ENCODE results near the gene ADAMTS17.

Gene ADAMTS17

GRCh38 chr15:100039994-100040393 lies 301.8 kb downstream of the ADAMTS17 start:
- DNase-seq = no peak

DNA sequence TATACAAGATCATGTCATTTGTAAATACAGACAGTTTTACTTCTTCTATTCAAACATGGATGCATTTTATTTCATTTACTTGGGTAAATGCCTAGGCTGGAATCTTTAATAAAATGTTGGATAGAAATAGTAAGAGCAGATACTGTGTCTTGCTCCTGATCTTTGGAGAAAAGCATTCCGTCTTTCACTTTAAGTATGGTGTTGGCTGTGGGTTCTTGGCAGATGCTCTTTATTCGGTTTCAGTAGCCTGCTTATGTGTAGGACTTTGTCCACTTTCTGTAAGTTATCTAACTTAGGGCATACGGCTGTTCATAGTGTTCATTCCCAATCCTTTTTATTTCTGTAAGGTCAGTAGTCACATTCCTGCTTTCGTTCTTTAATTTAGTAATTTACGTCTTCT lies 303.0 kb downstream of the ADAMTS17 start:
- DNase-seq = no peak

DNA sequence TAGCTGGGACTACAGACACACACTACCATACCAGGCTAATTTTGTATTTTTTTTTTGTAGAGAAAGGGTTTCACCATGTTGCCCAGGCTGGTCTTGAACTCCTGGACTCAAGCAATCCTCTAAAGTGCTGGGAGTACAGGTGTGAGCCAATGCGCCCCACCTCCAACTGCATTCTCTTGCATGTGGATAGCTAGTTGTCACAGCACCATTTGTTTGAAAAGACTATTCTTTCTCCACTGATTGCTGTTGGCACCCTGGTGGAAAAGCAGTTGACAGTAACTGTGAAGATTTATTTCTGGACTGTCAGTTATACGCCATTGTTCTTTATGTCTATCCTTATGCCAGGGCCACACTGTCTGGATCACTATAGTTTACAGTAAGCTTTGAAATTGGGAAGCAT lies 303.9 kb downstream of the ADAMTS17 start:
- no peak for DNase-seq

GRCh38 chr15:100036015-100036414 lies 305.8 kb downstream of the ADAMTS17 start:
- no peak for DNase-seq

- no peak for DNase-seq
Observed at GRCh38 chr15:100034191-100034590, 307.6 kb downstream of the ADAMTS17 start.

DNA sequence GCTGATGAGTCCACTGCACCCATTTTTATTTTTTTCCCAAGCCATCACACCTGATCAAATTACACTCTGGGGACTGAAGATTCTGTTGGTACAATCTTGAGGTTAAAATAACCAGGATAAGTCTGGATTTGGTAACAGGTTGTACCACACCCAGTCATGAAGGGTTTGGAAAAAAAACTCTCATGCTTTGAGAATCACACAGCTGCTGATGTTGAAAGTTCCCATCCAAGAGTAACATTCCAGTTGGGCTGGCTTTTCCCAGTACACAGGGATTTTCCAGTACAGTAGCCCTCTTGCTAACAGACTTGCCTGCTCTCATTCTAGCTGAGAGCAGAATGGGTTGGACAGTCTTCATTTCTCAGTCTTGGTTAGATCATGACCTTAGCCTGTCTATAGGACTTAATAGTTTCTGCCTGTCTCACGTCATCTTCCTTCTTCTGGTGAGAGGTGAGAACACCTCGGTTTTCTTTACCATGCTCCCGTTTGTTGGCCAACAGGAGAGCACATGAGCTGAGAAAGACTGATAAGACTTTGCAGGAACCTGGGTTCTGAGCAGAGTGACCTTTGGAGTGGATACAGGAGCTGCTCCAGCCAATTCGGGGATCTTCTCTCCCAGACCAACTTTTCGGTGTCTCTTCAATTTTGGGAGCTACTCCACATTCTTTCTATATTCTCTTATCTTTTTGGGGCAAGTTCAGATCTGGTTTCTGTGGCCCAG lies 308.5 kb downstream of the ADAMTS17 start:
- no peak for DNase-seq

- no peak for DNase-seq
Observed at GRCh38 chr15:100032358-100033085, 309.3 kb downstream of the ADAMTS17 start.

DNA sequence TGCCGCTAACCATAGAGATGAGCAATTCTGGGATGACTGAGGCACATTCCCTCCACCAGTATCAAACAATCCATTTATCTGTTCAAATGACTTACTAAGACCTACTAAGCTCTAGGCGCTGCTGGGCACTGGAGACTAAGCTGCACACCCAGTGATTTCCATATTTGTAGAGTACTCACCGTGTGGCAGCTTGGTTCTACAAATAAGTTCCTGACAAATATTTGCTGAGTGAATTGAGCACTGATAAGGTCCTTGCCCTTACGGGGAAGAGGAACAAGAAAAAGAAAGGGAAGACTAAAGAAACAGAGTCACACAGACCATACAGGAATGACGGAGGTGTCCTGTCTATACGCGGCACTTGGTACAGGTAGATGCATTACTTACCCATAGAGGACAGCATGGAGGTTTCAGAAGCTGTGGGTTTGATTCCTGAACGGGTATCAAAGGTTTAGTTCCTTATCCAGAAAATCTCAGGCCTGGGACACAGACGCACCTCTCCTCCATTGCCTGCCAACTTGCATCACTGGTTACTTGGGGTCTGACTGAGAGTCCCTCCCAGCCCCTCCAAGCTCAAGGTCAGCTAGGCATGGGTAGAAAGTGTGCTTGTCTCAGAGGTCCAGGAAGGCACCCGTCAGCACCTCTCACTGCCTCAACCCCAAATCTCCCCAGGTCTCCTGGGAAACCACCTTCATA lies 310.0 kb downstream of the ADAMTS17 start:
- DNase-seq = no peak

DNA sequence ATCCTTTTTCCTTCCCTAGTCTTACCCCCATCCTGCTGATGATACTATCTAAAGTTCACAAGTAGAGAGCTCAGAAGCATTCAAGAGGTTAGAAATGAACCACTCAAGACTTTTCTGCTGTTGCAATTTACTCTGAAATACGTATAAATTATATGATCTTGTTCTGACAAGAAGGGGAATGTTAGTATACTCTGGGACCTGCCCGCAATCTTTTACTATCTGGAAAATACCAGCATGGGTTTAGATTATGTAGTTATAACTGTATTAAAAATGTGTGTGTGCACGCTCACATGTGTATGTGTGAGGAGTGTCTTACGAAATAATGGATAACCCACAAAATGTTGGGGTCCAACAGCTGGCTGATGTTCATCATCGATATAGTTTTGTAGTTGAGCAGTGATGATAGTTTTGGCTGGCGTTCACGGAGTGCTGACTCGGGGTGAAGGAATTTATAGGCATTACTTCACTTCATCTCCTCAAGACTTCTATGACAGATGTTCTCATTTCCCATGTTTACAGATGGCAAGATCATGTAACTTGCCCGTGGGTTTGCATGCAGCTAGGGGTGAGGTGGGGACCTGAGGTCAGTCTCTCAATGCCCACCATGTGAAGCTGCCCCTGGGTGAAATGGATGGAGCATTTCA lies 311.1 kb downstream of the ADAMTS17 start:
- no peak for DNase-seq

DNA sequence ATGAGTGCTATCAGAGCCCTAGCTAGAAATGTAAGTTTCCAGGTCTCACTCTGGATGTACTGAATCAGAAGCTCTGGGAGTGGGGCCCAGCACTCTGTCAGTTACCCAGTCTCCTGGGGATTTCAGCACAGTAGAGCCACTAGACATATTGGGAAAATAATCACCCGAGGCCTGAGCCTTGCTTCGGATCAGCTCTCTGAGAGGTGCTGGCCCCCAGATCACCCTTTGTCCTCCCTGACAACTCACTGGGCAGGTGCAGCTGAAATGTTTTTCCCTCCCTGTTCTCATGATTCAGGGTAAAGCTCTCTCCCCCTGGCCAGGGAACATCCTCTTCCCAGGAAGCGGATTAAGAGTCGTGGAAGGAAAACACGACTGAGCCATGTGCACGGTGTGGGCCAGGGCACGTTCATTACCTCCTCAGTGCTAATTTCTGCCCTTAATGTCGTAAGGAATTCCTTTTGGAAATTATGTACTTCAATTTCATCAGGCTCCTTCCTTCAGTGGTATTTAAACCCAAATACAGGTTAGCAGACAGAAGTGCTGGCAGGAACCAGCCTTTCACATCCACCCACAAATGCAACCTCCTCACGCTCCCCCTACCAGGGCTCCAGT lies 311.8 kb downstream of the ADAMTS17 start:
- DNase-seq = no peak

- DNase-seq = no peak
Observed at GRCh38 chr15:100029045-100029444, 312.7 kb downstream of the ADAMTS17 start.

DNA sequence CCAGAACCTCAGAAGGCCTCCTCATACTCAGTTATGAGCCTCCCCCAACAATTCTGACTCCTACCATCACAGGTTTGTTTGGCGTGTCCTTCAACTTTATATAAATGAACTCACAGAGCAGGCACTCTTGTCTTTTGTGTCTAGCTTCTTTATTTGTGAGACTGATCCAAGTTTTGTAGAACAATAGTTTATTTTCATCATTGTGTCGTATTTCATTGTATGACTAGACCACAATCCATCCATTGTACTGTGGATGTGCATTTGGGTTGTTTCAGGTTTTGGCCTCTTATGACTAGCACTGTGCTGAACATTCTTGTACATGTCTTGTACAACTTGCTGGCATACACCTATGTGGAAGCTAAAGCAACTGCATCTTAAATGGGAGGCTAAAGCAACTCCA lies 315.7 kb downstream of the ADAMTS17 start:
- no peak for DNase-seq

DNA sequence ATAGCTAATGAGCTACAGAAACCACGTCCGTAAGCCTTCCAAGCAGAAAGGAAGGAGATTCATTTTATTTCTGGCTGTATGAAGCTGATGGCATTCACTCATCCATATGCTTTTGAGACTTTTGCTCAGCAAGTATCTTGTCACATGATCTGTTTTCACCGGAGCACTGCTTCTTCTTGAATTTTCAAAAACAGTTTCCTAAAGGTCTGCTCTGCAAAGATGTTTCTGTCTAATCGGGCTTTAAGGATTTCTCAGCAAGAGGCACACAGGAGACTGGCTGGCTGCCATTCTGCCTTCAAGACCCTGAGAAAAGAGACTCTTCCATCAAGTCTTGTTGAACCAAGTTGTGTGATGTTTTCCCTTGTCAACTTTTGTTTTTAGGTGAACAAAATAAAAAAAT lies 319.0 kb downstream of the ADAMTS17 start:
- no peak for DNase-seq

DNA sequence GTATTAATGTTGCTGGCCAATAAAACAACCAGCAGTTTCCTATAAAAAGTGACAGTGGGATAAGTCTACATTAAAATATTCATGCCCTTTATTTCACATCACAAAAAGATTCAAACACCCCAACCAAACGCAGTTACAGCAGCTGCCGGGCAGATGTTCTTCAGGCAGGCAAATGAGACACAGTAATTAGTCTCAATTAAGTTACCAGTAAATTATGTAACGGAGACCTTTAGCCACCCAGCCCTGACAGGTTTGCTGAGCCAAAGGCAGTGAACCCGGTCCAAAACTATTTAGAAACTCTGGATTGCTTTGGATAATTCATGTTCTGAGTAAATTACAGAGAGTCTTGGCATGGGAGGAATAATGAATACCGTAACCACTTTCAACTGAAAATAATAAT lies 319.4 kb downstream of the ADAMTS17 start:
- DNase-seq = no peak

DNA sequence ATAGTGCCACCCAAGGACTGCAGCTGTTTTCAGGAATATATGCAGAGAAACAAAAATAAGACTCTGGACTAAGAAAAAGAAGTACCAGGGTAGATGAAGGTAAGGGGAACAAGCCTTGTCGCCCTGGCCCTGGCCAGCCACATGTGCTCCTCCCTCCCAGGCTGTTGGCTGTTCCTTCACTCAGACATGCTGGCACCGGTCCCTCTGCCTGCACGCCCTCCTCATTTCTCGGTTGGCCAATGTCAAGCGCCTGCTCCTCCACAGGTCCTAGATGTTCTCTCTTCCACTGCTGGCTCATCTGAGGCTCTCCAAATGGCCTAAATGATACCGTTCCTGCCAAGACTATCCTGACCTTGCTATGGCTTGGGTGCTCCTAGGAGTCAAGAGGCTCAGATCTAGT lies 320.1 kb downstream of the ADAMTS17 start:
- no peak for DNase-seq

GRCh38 chr15:100020614-100021013 lies 321.2 kb downstream of the ADAMTS17 start:
- no peak for DNase-seq

DNA sequence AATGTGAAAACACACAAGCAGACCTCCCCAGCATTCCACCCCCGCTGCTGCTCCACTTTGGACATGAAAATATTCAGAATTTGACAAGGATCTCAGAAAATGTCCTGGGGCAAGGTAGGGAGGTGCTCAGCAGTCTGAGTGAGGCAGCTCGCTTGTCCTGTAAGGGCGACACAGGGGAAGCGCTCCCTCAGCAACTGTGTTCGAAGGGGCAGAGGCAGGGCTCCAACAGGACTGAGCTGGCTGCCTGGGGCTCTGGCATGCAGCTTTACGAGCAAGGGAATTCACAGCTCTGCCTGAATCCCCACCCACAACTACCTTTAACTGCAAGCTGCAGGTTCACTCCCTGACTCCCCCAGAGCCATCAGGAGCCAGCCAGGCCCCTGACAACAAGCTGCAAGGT lies 321.6 kb downstream of the ADAMTS17 start:
- DNase-seq = no peak

GRCh38 chr15:100019601-100020000 lies 322.2 kb downstream of the ADAMTS17 start:
- DNase-seq = no peak

- no peak for DNase-seq
Observed at GRCh38 chr15:100018191-100018590, 323.6 kb downstream of the ADAMTS17 start.

GRCh38 chr15:100017140-100017539 lies 324.6 kb downstream of the ADAMTS17 start:
- no peak for DNase-seq

DNA sequence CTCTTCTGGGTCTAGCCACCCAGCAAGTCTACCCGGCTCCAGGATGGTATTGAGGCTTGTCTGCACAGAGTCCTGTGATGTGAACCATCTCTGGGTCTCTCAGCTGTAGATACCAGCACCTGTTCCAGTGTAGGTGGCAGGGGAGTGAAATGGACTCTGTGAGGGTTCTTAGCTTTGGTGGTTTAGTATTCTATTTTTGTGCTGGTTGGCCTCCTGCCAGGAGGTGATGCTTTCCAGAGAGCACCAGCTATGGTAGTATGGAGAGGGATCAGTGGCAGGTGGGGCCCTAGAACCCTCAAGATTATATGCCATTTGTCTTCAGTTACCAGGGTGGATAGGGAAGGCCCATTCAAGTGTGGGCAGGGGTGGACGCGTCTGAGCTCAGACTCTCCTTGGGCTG lies 325.1 kb downstream of the ADAMTS17 start:
- DNase-seq = no peak

DNA sequence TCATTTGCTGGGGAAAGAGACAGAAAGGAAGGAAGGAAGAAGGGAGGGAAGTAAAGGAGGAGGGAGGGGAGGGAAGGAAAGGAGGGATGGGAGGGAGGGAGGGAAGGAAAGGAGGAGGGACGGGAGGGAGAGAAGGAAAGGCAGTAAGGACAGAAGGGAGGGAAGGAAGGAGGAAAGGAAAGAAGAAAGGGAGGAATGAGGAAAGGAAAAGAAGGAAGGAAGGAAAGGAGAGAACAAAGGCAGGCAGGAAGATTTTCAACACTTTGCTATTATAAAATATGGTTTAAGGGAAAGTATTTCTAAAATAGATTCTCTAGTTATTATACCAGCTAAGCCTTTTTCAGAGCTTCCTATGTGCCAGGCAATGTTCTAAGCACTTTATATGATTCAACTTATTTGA lies 330.5 kb downstream of the ADAMTS17 start:
- no peak for DNase-seq

DNA sequence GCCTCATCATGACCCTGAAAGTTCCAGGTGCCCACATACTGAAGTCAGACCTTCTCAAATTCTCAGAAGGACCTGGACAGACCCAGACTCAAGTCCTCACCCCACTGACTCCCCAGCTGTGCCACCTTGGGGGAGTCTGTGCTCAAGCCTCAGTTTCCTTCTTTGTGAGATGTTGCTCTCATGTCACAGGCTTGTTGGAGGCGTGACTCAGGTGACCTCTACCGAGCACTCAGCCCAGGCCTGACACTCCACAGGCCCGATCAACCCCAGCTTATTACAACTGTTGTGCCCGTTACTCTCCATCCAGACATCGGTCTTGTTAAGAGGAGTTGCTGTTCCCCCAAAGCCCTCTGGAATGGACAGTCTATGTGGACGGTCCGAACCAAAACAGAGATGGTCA lies 332.4 kb downstream of the ADAMTS17 start:
- no peak for DNase-seq
